Adrenal gland (tissue), 12 donors: ENCODE results near the gene FBL. TPM values are rescaled to one million over a fixed set of nuclear protein-coding genes. Genes with fewer than 3 reads are reported as not detected.

Experiments
- DNase-seq, 7 donors: peaks; one replicate each; pipeline ENCODE4 v3.0.0-alpha.2; 2019 to 2020
- H3K27ac ChIP-seq, 5 donors: fragments of 200-600 bp; sonication (generic) in 4 of 5; 1 replicate in 3 of 5; 2 replicates in 2 of 5; pipeline versions ENCODE4 v1.5.1 to v1.8.0; 2016 to 2020; ENCODE audit warnings: mild to moderate bottlenecking in 1 of 5
- H3K27me3 ChIP-seq: fragments of 200-600 bp; 2 replicates; pipeline ENCODE4 v1.8.0; 2021
- H3K36me3 ChIP-seq, 2 donors: fragments of 200-600 bp; replicated peaks in 1 of 2; 1 replicate in 1 of 2; 2 replicates in 1 of 2; pipeline versions ENCODE4 v1.5.1 to v1.8.0; 2018 to 2022
- H3K4me1 ChIP-seq, 2 donors: fragments of 200-600 bp; replicated peaks in 1 of 2; 1 replicate in 1 of 2; 2 replicates in 1 of 2; pipeline versions ENCODE4 v1.5.1 to v1.8.0; 2018 to 2021
- H3K4me3 ChIP-seq, 4 donors: fragments of 200-600 bp; sonication (generic) in 3 of 4; one replicate each; pipeline ENCODE4 v1.5.1; 2016 to 2018
- H3K9me3 ChIP-seq, 3 donors: fragments of 200-600 bp; sonication (generic) in 1 of 3; replicated peaks in 1 of 3; 1 replicate in 2 of 3; 2 replicates in 1 of 3; pipeline versions ENCODE4 v1.5.1 to v1.8.0; 2016 to 2021
- POLR2A ChIP-seq, 2 donors: fragments of 450-650 bp; IDR thresholded peaks; one replicate each; pipeline ENCODE4 v1.6.1; 2017; ENCODE audit warnings: antibody characterized with exemption in 2 of 2, mild to moderate bottlenecking in 2 of 2, moderate library complexity in 1 of 2
- WGBS, 4 donors: extraction: QIAGEN DNeasy Blood & Tissue Kit in 2 of 4; methylation state at CpG; one replicate each; pipeline versions ENCODE4 v1.1.5 to v1.1.7; 2013 to 2017; 5-methylcytosine and 5-hydroxymethylcytosine counted together
- intact Hi-C, 2 donors: fragments of 100-400 bp; cut with DNase I; formaldehyde crosslinking; loops; one replicate each; pipeline versions ENCODE4 v1.14.1 to v1.15.0; 2022 to 2023
- polyA plus RNA-seq, 3 donors: library from polyadenylated mRNA; stranded (reverse); fragments of 200-250 nt in 2 of 3; fragments of 350-450 nt in 1 of 3; fragmentation: Illumina TruSeq in 1 of 3; extraction: RNeasy Lipid Tissue Mini Kit (QIAGEN cat#74804) in 1 of 3; gene quantifications; one replicate each; pipeline ENCODE4 v1.2.3, GENCODE V29; 2013 to 2014
- total RNA-seq, 9 donors: library from RNA; depleted of rRNA in 4 of 9; stranded (reverse); fragments of >200 nt in 4 of 9; fragments of 120-200 nt in 1 of 9; fragmentation: NEBNext Ultra II Directional in 1 of 9; extraction: Animal tissue kit (Norgen Biotek cat#: 25700) in 1 of 9; gene quantifications; one replicate each; pipeline versions ENCODE4 v1.1.0 to v1.2.4, GENCODE V29; 2013 to 2023
- TF ChIP-seq, protein P1 (sequence below), 6 experiments: fragments of 450-650 bp in 4 of 6; fragments of 200-600 bp in 2 of 6; sonication (generic) in 1 of 6; IDR thresholded peaks; 1 replicate in 5 of 6; 2 replicates in 1 of 6; pipeline versions ENCODE4 v1.5.1 to v1.8.0; 2016 to 2021; ENCODE audit warnings: antibody characterized with exemption in 6 of 6, mild to moderate bottlenecking in 2 of 6, moderate library complexity in 1 of 6
- donor health status: healthy with polysubstance abuse.
- donor health status: Bipolar disorder and iron deficiency.
- donor health status: DM: yes; HTN: yes; CAD: no.
- donor health status: DM: no; HTN: no; CAD: no.
- donor health status: DM: no; HTN: no; CAD: no.
- donor health status: DM: yes; HTN: yes; CAD: no.

The FBL gene
- total and polyA plus RNA-seq, 12 donors, result 52.4 to 228 (median 114) TPM

DNA sequence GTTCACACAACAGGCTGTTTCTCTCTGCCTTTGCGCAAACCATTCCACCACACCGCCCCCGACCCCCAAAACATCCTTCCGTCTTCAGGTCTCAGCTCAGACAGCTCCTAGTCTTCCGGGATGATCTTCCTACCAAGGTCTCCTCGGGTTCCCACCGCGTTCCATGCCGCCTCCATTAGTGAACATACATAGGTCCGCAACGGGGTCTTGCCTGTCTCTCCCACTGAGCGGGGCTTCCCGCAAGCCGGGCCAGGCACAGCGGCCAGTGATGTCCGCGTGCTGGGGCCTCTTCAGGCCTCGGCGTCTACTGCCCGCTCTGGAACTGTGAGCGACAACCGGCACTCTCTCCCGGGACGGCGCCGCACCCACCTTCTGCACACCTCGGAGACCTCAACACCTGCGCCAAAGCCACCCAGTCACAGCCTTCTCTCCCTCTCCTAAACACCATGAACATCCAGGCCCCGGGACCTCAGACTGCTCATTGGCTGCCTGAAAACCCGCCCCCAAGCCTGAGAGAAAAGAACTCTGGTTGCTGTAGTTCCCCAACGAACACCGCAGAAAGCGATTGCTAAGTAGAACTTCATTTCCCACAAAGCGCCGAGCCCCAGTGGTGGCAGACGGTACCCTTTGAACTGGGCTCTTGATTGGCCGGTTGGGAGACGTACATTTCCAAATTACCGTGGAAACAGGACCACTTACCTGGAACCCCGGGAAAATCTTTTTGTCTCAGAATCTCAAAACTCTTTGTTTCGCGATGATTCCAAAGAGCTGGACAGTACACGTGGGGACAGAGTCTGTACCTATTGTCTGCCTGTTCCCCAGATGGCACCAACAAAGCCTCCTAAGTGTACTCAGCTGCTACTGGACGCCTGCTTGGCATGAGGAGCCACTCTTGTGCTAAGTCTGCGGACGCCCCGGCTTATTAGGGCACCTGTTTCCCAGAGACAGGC, 21.8 kb downstream of the FBL start:
- WGBS, 4 donors, result 4 to 15% (median 4%) methylated on average over 24 to 47 of the region's 47 CpGs
- Histone ChIP-seq H3K4me1 (peaks cover 3 to 6% of the 10 kb centered on the region in 2 donors), H3K4me3 (peak overlapping the region; percentile 47 to 80 (median 64)), H3K27me3 (no peaks in the 10 kb centered on the region), H3K27ac (peak overlapping the region in 4 of 5 donors; percentile 25 to 69 (median 56)), H3K36me3 (peaks cover 0 to 42% of the 10 kb centered on the region in 2 donors), H3K9me3 (no peaks in the 10 kb centered on the region)
- peak; percentile 88 to 97 (median 94) for DNase-seq
- TF ChIP-seq, protein P1, sequence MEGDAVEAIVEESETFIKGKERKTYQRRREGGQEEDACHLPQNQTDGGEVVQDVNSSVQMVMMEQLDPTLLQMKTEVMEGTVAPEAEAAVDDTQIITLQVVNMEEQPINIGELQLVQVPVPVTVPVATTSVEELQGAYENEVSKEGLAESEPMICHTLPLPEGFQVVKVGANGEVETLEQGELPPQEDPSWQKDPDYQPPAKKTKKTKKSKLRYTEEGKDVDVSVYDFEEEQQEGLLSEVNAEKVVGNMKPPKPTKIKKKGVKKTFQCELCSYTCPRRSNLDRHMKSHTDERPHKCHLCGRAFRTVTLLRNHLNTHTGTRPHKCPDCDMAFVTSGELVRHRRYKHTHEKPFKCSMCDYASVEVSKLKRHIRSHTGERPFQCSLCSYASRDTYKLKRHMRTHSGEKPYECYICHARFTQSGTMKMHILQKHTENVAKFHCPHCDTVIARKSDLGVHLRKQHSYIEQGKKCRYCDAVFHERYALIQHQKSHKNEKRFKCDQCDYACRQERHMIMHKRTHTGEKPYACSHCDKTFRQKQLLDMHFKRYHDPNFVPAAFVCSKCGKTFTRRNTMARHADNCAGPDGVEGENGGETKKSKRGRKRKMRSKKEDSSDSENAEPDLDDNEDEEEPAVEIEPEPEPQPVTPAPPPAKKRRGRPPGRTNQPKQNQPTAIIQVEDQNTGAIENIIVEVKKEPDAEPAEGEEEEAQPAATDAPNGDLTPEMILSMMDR (IDR thresholded peaks at IDR 0.05), result peak in 2 of 6 experiments; percentile 13 to 29
- peak; percentile 48 to 81 for TF ChIP-seq POLR2A (IDR thresholded peaks at IDR 0.05)
- intact Hi-C loops, result no loop called here

DNA sequence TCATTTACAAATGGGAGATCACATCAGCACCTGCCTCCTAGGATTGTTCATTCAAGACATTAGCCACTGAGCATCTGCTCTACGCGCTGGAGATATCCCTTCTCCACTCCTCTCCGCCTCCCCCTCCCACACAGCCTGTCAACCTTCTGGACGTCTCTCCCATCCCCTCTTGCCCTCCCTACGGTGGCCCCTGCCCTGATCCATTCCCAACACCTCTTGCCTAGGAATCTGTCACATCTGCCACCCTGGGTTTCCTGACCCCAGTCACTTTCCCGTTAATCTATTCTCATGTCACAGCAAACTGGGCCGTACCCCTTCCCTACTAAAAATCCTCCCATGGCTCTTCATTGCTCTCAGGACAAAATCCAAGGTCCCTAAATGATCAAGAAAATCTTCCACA, 22.5 kb downstream of the FBL start:
- peak in 1 of 7 donors; percentile 39 for DNase-seq
- no peaks in the 10 kb centered on the region for H3K27me3 ChIP-seq
- H3K4me1 ChIP-seq, result peaks cover 3 to 6% of the 10 kb centered on the region in 2 donors
- peak overlapping the region in 1 of 5 donors; percentile 25 for H3K27ac ChIP-seq
- TF ChIP-seq, protein P1 (IDR thresholded peaks at IDR 0.05), result no peak
- TF ChIP-seq POLR2A (IDR thresholded peaks at IDR 0.05), result no peak
- no peaks in the 10 kb centered on the region for H3K9me3 ChIP-seq
- peak overlapping the region in 3 of 4 donors; percentile 47 to 80 (median 62) for H3K4me3 ChIP-seq
- 14 to 24% (median 16%) methylated on average over 7 of the region's 7 CpGs for WGBS, 4 donors
- intact Hi-C loops, result no loop called here
- peaks cover 0 to 35% of the 10 kb centered on the region in 2 donors for H3K36me3 ChIP-seq

DNA sequence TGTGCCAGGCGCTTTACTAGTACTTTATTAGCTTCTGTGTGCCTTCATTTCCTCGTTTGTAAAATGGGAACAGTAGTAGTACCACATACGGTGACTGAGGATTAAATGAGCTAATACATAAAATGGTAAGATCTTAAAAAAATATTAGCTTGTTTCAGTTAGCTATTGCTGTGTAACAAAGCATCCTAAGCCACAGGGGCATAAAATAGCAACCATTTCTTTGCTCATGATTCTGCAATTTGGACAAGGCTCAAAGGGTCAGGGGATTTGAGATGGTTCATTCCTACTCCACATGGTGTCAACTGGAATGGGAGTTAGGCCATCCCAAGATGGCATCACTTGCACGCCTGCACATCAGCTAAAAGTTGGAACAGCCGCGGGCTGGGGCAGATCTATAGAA, 25.5 kb downstream of the FBL start:
- Histone ChIP-seq H3K27ac (no peak overlapping the region), H3K36me3 (peaks cover 0 to 5% of the 10 kb centered on the region in 2 donors), H3K4me3 (no peak overlapping the region), H3K4me1 (peaks cover 3 to 6% of the 10 kb centered on the region in 2 donors), H3K27me3 (no peaks in the 10 kb centered on the region), H3K9me3 (no peaks in the 10 kb centered on the region)
- no peak for TF ChIP-seq POLR2A (IDR thresholded peaks at IDR 0.05)
- TF ChIP-seq, protein P1 (IDR thresholded peaks at IDR 0.05), result no peak
- 94 to 97% (median 95%) methylated on average over 6 of the region's 6 CpGs for WGBS, 4 donors
- no peak for DNase-seq
- intact Hi-C loops, result no loop called here

DNA sequence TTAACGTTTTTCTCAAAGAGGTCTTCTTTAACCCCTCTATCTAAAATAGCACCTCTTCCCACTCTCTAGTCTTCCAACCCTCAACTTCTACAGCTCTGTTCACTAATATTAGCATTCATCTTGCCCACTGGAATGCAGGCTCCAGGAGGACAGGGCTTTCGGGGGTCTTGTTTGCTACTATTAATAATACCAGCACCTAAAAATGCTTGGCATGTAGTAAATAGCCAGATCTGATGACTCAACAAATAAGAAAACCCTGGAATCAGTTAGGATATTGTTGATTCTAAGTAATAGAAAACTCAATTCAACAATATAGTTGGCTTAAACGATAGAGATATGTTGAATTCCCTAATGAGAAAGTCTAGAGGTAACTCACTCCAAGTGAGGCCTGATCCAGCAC, 26.4 kb downstream of the FBL start:
- no peak for TF ChIP-seq POLR2A (IDR thresholded peaks at IDR 0.05)
- TF ChIP-seq, protein P1 (IDR thresholded peaks at IDR 0.05), result no peak
- H3K36me3 ChIP-seq, result no peaks in the 10 kb centered on the region
- H3K27me3 ChIP-seq, result no peaks in the 10 kb centered on the region
- intact Hi-C loops, result no loop called here
- whole genome bisulfite sequencing, 4 donors, result 86 to 92% (median 88%) methylated on average over 3 of the region's 3 CpGs
- H3K4me1 ChIP-seq, result peaks cover 3 to 6% of the 10 kb centered on the region in 2 donors
- H3K4me3 ChIP-seq, result no peak overlapping the region
- DNase-seq, result no peak
- H3K9me3 ChIP-seq, result no peaks in the 10 kb centered on the region
- no peak overlapping the region for H3K27ac ChIP-seq
